GM13976 (cell line): ENCODE data around the gene ATP2B3.

Experiments
- DNase-seq: peaks from one replicate; pipeline ENCODE4 v3.0.0; 2012; ENCODE audit warnings: low spot score
- CTCF ChIP-seq: IDR thresholded peaks from 2 replicates; pipeline ENCODE4 v1.5.1; 2012; ENCODE audit warnings: borderline replicate concordance, mild to moderate bottlenecking; ENCODE audit not compliant: insufficient read depth; ENCODE audit errors: extremely low read depth, missing control alignments, control extremely low read depth
- in situ Hi-C: fragments of 300-500 bp; cut with MboI; formaldehyde crosslinking; loops from one replicate; pipeline ENCODE4 v1.12.0; 2022; ENCODE audit warnings: low sequenced_read_pairs, mixed read lengths, inconsistent platforms; ENCODE audit not compliant: unreplicated experiment

Gene ATP2B3

GRCh38 chrX:153626025-153626633 lies 108.7 kb downstream of the ATP2B3 start:
- no peak for TF ChIP-seq CTCF
- no peak for DNase-seq
- in situ Hi-C loops = no loop called here

- TF ChIP-seq CTCF = no peak
- in situ Hi-C loops = no loop called here
- no peak for DNase-seq
These were observed 109.6 kb downstream of the ATP2B3 start for GRCh38 chrX:153626863-153627674.

- no peak for DNase-seq
- no peak for TF ChIP-seq CTCF
- in situ Hi-C loops = no loop called here
These were observed 110.3 kb downstream of the ATP2B3 start for GRCh38 chrX:153627675-153628111.

- in situ Hi-C loops = no loop called here
- no peak for TF ChIP-seq CTCF
- DNase-seq = no peak
These were observed 110.7 kb downstream of the ATP2B3 start for GRCh38 chrX:153628129-153628528.

- TF ChIP-seq CTCF = no peak
- no peak for DNase-seq
- in situ Hi-C loops = no loop called here
These were observed 111.2 kb downstream of the ATP2B3 start for GRCh38 chrX:153628665-153629064.

- DNase-seq = no peak
- in situ Hi-C loops = no loop called here
- no peak for TF ChIP-seq CTCF
These were observed 113.9 kb downstream of the ATP2B3 start for GRCh38 chrX:153631346-153631745.
